ENCODE data around the gene CEP89. TPM values are rescaled to one million over a fixed set of nuclear protein-coding genes. Genes with fewer than 3 reads are reported as not detected.

The CEP89 gene
- total RNA-seq, 4 donors from 2014 or later = 12.6 to 28.5 (median 13.2) TPM

DNA sequence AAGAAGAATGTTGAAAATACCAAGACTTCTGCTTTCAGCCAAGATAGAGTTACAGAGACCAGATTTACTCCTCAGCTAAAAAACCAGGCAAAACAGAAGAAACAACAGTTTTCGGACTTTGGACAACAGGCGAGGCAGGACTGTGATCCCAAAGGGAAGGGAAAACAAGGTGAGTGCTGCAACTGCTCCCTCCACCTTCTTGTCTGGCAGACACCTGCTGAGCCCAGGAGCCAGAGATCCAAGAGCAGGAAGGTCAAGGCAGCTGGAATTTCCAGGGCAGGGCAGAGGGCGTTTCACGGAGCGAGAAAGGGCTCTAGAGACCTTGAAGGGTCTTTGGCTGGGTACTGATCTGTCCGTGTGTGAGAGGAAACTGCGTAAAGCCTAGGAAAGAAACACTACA, 69.3 kb downstream of the CEP89 start:
- Histone ChIP-seq H3K27ac (no peak overlapping the region), H3K4me1 (no peaks in the 10 kb centered on the region), H3K9me3 (peaks cover 0 to 16% (median 0%) of the 10 kb centered on the region in 4 donors), H3K36me3 (peaks cover 0 to 90% (median 8%) of the 10 kb centered on the region in 3 donors), H3K4me3 (no peak overlapping the region), H3K27me3 (no peaks in the 10 kb centered on the region)
- TF ChIP-seq EP300 (IDR thresholded peaks at IDR 0.05) = no peak
- TF ChIP-seq, protein P1, sequence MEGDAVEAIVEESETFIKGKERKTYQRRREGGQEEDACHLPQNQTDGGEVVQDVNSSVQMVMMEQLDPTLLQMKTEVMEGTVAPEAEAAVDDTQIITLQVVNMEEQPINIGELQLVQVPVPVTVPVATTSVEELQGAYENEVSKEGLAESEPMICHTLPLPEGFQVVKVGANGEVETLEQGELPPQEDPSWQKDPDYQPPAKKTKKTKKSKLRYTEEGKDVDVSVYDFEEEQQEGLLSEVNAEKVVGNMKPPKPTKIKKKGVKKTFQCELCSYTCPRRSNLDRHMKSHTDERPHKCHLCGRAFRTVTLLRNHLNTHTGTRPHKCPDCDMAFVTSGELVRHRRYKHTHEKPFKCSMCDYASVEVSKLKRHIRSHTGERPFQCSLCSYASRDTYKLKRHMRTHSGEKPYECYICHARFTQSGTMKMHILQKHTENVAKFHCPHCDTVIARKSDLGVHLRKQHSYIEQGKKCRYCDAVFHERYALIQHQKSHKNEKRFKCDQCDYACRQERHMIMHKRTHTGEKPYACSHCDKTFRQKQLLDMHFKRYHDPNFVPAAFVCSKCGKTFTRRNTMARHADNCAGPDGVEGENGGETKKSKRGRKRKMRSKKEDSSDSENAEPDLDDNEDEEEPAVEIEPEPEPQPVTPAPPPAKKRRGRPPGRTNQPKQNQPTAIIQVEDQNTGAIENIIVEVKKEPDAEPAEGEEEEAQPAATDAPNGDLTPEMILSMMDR (IDR thresholded peaks at IDR 0.05) = no peak
- TF ChIP-seq POLR2A (IDR thresholded peaks at IDR 0.05) = no peak
- DNase-seq (ENCODE audit: low spot score in 2 of 2) = no peak
- 75 to 76% methylated on average over 7 of the region's 7 CpGs for WGBS, 2 donors

DNA sequence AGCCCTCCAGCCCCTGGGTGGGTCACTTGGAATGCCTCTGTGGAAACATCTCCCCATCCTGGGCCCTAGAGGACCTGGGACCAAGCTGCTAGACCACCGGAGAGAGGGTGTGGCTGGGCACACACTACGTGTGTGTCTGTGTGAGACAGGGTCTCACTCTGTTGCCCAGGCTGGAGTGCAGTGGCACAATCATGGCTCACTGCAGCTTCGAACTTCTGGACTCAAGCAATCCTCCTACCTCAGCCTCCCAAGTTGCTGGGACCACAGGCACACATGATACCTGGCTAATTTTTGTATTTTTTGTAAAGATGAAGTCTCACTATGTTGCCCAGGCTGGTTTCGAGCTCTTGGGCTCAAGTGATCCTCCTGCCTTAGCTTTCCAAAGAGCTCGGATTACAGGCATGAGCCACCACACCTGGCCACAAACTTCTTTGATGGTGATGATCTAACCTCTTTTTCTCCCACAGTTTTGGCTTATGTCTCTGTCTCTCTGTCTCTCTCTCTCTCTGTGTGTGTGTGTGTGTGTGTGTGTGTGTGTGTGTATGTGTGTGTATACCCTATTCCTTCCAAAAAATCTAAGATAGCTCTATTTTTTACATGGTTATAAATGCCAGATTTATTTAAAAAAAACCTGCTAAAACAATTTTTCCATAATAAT, 70.1 kb downstream of the CEP89 start:
- TF ChIP-seq POLR2A (IDR thresholded peaks at IDR 0.05) (no peak), EP300 (IDR thresholded peaks at IDR 0.05) (no peak)
- TF ChIP-seq, protein P1 (IDR thresholded peaks at IDR 0.05) = no peak
- WGBS, 2 donors = 90 to 96% methylated on average over 5 of the region's 5 CpGs
- Histone ChIP-seq H3K9me3 (peaks cover 0 to 22% (median 0%) of the 10 kb centered on the region in 4 donors), H3K4me1 (no peaks in the 10 kb centered on the region), H3K36me3 (peaks cover 0 to 90% (median 8%) of the 10 kb centered on the region in 3 donors), H3K27me3 (no peaks in the 10 kb centered on the region), H3K4me3 (no peak overlapping the region), H3K27ac (no peak overlapping the region)
- DNase-seq (ENCODE audit: low spot score in 2 of 2) = no peak

DNA sequence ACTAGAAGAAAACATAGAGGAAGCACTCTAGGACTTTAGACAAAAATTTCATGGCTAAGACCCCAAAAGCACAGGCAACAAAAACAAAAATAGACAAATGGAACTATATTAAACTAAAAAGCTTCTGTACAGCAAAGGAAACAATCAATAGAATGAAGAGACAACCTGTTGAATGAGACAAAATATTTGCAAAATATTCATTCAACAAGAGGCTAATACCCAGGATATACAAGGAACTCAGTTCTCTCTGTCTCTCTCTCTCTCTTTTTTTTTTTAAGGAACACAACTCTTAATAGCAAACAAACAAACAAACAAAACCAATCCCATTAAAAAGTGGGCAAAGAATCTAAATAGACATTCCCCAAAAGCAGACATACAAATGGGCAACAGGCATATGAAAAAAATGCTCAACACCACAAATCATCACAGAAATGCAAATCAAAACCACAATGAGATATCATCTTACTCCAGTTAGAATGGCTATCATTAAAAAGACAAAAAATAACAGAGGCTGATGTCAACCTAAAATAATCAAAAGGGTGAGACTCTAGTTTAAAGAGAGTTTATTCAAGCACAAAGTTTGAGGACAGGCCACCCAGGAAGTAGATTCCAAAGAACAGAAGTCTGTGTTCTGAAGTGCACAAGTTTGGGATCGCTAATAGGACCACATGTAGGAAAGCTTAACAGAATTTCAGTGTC, 75.1 kb downstream of the CEP89 start:
- no peaks in the 10 kb centered on the region for H3K4me1 ChIP-seq
- no peak for TF ChIP-seq POLR2A (IDR thresholded peaks at IDR 0.05)
- TF ChIP-seq, protein P1 (IDR thresholded peaks at IDR 0.05) = no peak
- TF ChIP-seq EP300 (IDR thresholded peaks at IDR 0.05) = no peak
- H3K36me3 ChIP-seq = peaks cover 0 to 97% (median 8%) of the 10 kb centered on the region in 3 donors
- no peaks in the 10 kb centered on the region for H3K27me3 ChIP-seq
- H3K4me3 ChIP-seq = no peak overlapping the region
- H3K9me3 ChIP-seq = peaks cover 0 to 53% (median 19%) of the 10 kb centered on the region in 4 donors
- 95 to 100% methylated on average over 1 of the region's 1 CpG for whole genome bisulfite sequencing, 2 donors
- H3K27ac ChIP-seq = no peak overlapping the region
- DNase-seq (ENCODE audit: low spot score in 2 of 2) = no peak

DNA sequence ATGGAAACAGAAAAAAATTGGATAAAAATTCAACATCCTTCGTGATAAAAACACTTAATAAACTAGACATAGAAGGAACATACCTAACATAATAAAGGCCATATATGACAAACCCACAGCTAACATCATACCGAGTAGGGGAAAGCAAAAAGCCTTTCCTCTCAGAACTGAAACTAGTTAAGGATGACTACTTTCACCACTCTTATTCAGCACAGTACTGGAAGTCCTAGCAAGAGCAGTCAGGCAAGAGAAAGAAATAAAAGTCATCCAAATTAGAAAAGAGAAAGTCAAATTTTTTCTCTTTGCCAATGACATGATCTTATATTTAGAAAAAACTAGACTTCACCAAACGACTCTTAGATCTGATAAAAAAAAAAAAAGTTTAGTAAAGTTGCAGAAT, 76.4 kb downstream of the CEP89 start:
- Histone ChIP-seq H3K4me1 (no peaks in the 10 kb centered on the region), H3K27me3 (no peaks in the 10 kb centered on the region), H3K4me3 (no peak overlapping the region), H3K27ac (no peak overlapping the region), H3K9me3 (peaks cover 0 to 64% (median 21%) of the 10 kb centered on the region in 4 donors), H3K36me3 (peaks cover 0 to 97% (median 8%) of the 10 kb centered on the region in 3 donors)
- no peak for DNase-seq (ENCODE audit: low spot score in 2 of 2)
- TF ChIP-seq EP300 (IDR thresholded peaks at IDR 0.05) (no peak), POLR2A (IDR thresholded peaks at IDR 0.05) (no peak)
- TF ChIP-seq, protein P1 (IDR thresholded peaks at IDR 0.05) = no peak
- 86 to 90% methylated on average over 3 of the region's 3 CpGs for WGBS, 2 donors

DNA sequence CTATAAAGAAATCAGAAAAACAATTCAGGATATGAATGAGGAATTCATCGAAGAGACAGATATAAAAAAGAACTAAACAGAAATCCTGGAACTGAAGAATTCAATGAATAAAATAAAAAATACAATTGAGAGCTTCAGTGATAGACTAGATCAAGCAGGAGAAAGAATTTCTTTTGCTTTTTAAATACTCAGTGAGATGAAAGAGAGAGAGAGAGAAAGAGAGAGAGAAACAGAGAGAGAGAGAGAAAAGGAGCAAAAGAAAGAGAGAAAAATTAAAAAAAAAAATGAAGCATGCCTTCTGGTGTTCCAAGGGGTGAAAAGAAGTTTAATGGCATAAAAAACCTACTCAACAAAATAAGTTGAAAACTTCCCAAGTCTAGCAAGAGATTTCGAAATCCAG, 80.1 kb downstream of the CEP89 start:
- peaks cover 0 to 96% (median 0%) of the 10 kb centered on the region in 3 donors for H3K36me3 ChIP-seq
- no peaks in the 10 kb centered on the region for H3K27me3 ChIP-seq
- H3K27ac ChIP-seq = no peak overlapping the region
- H3K4me3 ChIP-seq = no peak overlapping the region
- H3K4me1 ChIP-seq = no peaks in the 10 kb centered on the region
- H3K9me3 ChIP-seq = peaks cover 0 to 58% (median 21%) of the 10 kb centered on the region in 4 donors
- DNase-seq (ENCODE audit: low spot score in 2 of 2) = no peak
- WGBS, 2 donors = 94 to 100% methylated on average over 2 of the region's 2 CpGs
- no peak for TF ChIP-seq POLR2A (IDR thresholded peaks at IDR 0.05)
- TF ChIP-seq, protein P1 (IDR thresholded peaks at IDR 0.05) = no peak
- TF ChIP-seq EP300 (IDR thresholded peaks at IDR 0.05) = no peak
